ENCODE results near the gene AMZ1. TPM values are rescaled to one million over a fixed set of nuclear protein-coding genes. Genes with fewer than 3 reads are reported as not detected.
"Not testable (repeated sequence)": the region's sequence is repeated elsewhere in the genome, so short reads cannot be mapped to it uniquely, and the experiment has no call there.

The AMZ1 gene
- total RNA-seq, 2 donors from 2014 or later, result 0.66 to 1.6 TPM

DNA sequence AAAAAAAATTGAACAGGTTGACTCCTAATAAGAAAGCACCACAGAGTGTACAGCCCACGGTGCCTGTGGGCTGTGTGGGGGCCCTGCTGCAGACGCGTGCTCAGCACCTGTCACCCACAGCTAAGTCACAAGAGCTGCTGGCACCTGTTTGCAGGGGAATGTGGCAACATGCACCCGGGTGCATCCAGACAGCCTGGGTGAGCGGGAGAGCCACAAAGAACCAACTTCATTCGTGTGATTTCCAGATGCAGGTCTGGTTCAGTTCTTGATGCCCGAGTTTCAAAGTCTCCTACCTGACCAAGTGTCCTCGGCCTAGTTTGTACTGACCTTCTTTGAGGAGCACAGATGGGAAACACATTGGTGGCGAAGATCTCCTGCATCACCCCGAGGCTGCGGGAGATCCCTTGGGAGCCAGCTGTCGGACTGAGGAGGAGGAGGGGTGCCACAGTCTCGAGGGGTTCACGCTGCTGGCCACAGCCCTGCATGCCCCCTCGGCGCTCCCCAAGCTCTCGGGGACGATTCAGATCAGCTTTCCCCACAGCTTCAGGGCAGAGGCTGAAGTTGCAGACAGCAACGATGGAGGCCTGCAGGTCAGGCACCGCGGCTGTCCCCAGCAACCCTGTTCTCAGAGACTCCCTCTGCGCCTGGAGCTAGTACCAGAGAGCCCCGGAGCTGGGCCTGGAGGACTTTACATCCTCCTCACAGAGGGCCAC, 35.3 kb downstream of the AMZ1 start:
- Mint-ChIP-seq H3K27me3 (ENCODE audit: insufficient read depth) (no peaks in the 10 kb centered on the region), H3K9me3 (no peaks in the 10 kb centered on the region), H3K4me1 (no peaks in the 10 kb centered on the region), H3K36me3 (ENCODE audit: low read depth) (peaks cover 47% of the 10 kb centered on the region), H3K27ac (no peak overlapping the region), H3K4me3 (no peak overlapping the region)
- TF ChIP-seq CTCF (conservative IDR thresholded peaks at IDR 0.05), result no peak
- WGBS, 2 experiments (ENCODE audit: insufficient coverage in 1 of 2, insufficient read length in 1 of 2), result 90 to 94% methylated on average over 22 to 23 of the region's 23 CpGs
- Histone ChIP-seq H3K9me3 (ENCODE audit: control insufficient read depth, low read length) (no peaks in the 10 kb centered on the region), H3K36me3 (ENCODE audit: control insufficient read depth, insufficient read depth, low read length) (peaks cover 28% of the 10 kb centered on the region), H3K4me1 (ENCODE audit: control insufficient read depth, insufficient read depth, low read length) (no peaks in the 10 kb centered on the region), H3K4me3 (ENCODE audit: low read length) (no peak overlapping the region), H3K27ac (ENCODE audit: low read depth, low read length) (no peak overlapping the region), H3K27me3 (ENCODE audit: control insufficient read depth, insufficient read depth, low read length, poor library complexity, severe bottlenecking) (no peaks in the 10 kb centered on the region), H3K9ac (ENCODE audit: extremely low read depth, low read length, poor library complexity, severe bottlenecking) (no peak overlapping the region)
- peak; percentile 41 for DNase-seq

DNA sequence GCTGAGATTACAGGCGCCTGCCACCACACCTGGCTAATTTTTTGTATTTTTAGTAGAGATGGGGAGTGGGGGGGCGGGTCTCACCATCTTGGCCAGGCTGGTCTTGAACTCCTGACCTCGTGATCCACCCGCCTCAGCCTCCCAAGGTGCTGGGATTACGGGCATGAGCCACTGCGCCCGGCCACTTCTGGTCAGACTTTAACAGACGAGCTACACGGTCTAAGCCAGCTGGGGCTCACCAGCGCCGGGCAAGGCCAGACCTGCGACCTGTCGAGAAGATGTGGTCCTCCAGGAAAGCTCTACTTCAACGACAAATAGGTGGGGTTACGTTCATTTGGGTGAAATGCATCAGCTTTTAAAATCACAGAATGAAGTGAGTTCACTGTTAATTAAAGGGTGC, 36.0 kb downstream of the AMZ1 start:
- not testable (repeated sequence) for H3K27me3 Mint-ChIP-seq (ENCODE audit: insufficient read depth); H3K9me3 ChIP-seq (ENCODE audit: control insufficient read depth, low read length); H3K4me1 Mint-ChIP-seq; H3K4me3 ChIP-seq (ENCODE audit: low read length); H3K4me3 Mint-ChIP-seq; H3K27me3 ChIP-seq (ENCODE audit: control insufficient read depth, insufficient read depth, low read length, poor library complexity, severe bottlenecking); H3K4me1 ChIP-seq (ENCODE audit: control insufficient read depth, insufficient read depth, low read length); H3K9ac ChIP-seq (ENCODE audit: extremely low read depth, low read length, poor library complexity, severe bottlenecking); DNase-seq; H3K27ac Mint-ChIP-seq; H3K27ac ChIP-seq (ENCODE audit: low read depth, low read length); H3K9me3 Mint-ChIP-seq
- WGBS, 2 experiments (ENCODE audit: insufficient coverage in 1 of 2, insufficient read length in 1 of 2), result 94 to 98% methylated on average over 13 to 15 of the region's 15 CpGs
- H3K36me3 Mint-ChIP-seq (ENCODE audit: low read depth), result peaks cover 46% of the 10 kb centered on the region
- H3K36me3 ChIP-seq (ENCODE audit: control insufficient read depth, insufficient read depth, low read length), result peaks cover 27% of the 10 kb centered on the region

DNA sequence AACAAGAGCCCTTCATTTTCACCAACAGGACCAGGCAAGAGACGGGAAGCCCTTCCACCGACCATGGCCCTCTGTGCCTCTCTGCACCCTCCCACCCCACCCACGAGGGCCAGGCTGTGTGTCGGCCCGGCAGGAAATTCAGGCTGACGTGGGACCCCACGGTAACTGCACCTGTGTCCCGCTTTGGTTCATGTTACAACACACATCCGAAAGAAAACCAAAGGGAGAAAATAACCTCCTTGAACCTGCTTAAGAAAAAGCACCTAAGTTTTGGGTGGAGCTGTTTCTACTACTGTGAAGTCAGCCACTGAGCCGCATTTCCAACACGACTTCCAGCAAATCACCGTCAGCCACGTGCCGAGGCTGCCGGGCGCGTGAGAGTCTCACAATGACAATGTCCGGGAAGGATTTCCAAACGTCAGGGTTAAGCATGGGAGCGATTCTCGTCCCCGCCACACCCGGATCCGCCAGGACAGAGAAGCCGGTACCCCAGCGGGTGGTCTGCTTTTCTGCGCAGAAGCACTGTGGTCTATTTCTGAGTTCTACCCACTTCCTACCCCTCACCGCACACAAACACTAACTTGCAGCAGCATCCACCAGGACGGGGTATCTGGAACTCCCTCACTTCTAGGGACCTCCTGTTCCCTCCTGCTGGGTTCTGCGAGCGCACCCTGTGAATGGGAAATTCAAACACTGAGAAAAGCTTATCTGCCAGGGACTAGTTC, 36.6 kb downstream of the AMZ1 start:
- Mint-ChIP-seq H3K27me3 (ENCODE audit: insufficient read depth) (no peaks in the 10 kb centered on the region), H3K4me3 (no peak overlapping the region), H3K27ac (no peak overlapping the region), H3K36me3 (ENCODE audit: low read depth) (peaks cover 48% of the 10 kb centered on the region), H3K9me3 (no peaks in the 10 kb centered on the region), H3K4me1 (no peaks in the 10 kb centered on the region)
- Histone ChIP-seq H3K9ac (ENCODE audit: extremely low read depth, low read length, poor library complexity, severe bottlenecking) (no peak overlapping the region), H3K27ac (ENCODE audit: low read depth, low read length) (no peak overlapping the region), H3K36me3 (ENCODE audit: control insufficient read depth, insufficient read depth, low read length) (peaks cover 33% of the 10 kb centered on the region), H3K4me3 (ENCODE audit: low read length) (no peak overlapping the region), H3K4me1 (ENCODE audit: control insufficient read depth, insufficient read depth, low read length) (no peaks in the 10 kb centered on the region), H3K9me3 (ENCODE audit: control insufficient read depth, low read length) (no peaks in the 10 kb centered on the region), H3K27me3 (ENCODE audit: control insufficient read depth, insufficient read depth, low read length, poor library complexity, severe bottlenecking) (no peaks in the 10 kb centered on the region)
- WGBS, 2 experiments (ENCODE audit: insufficient coverage in 1 of 2, insufficient read length in 1 of 2), result 95 to 97% methylated on average over 30 to 31 of the region's 31 CpGs
- DNase-seq, result peak; percentile 35
- no peak for TF ChIP-seq CTCF (conservative IDR thresholded peaks at IDR 0.05)

All from endodermal cell (in vitro differentiated cells).